ENCODE results near the gene SLC30A4. TPM values are rescaled to one million over a fixed set of nuclear protein-coding genes. Genes with fewer than 3 reads are reported as not detected.
A peak's percentile ranks its signal among the peaks of the same experiment; 100 is the strongest.

The SLC30A4 gene
- polyA plus RNA-seq, 1 of the 3 experiments (the other 2 are of a cell fraction) = 1.9 TPM

- H3K27ac ChIP-seq (ENCODE audit: low read depth in 2 of 2, low read length in 1 of 2) = peak overlapping the region; percentile 59 to 94; a peak in 3 of 4 replicates
- no peaks in the 10 kb centered on the region for H4K20me1 ChIP-seq (ENCODE audit: insufficient read depth)
- ChIA-PET POLR2A (interaction anchor here (0.8 kb wide), 1 partner anchor 55 kb away, joined by 3 read pairs; a partner anchor contains a TSS), CTCF (interaction anchor here (0.6 to 4.8 kb wide), 71 partner anchors 12 to 433 kb away, joined by 3 to 131 read pairs (median 7); partner anchors contain the start of genes BLOC1S6, DUOX1, DUOXA1 and SHF)
- peak overlapping the region; percentile 59 for H3K9ac ChIP-seq
- H3F3A ChIP-seq (replicated peaks; ENCODE audit: insufficient read depth) = peaks cover 29% of the 10 kb centered on the region
- H2AFZ ChIP-seq (ENCODE audit: low read depth) = peak overlapping the region; percentile 76
- no peaks in the 10 kb centered on the region for H3K27me3 ChIP-seq (ENCODE audit: insufficient read depth)
- H3K4me3 ChIP-seq (ENCODE audit: low read depth in 2 of 2, low read length in 1 of 2) = peak overlapping the region in 1 of 2 experiments; percentile 17; a peak in 1 of 4 replicates
- H3K9me3 ChIP-seq = no peaks in the 10 kb centered on the region
- peaks cover 10 to 21% of the 10 kb centered on the region in 2 experiments for H3K4me1 ChIP-seq (ENCODE audit: control insufficient read depth in 1 of 2, insufficient read depth in 2 of 2, low read depth in 1 of 2, low read length in 1 of 2)
- DNase-seq = peak; percentile 49
- H3K4me2 ChIP-seq = peak overlapping the region; percentile 73
- no peaks in the 10 kb centered on the region for H3K36me3 ChIP-seq (replicated peaks in 1 of 2; ENCODE audit: control insufficient read depth in 1 of 2, insufficient read depth in 2 of 2, low read length in 1 of 2)
- 41% methylated on average over 16 of the region's 22 CpGs for WGBS (ENCODE audit: low lambda C conversion rate)
- H3K79me2 ChIP-seq (ENCODE audit: insufficient read depth) = no peaks in the 10 kb centered on the region
- H3K9me2 ChIP-seq = no peaks in the 10 kb centered on the region
- TF ChIP-seq POLR2AphosphoS5 (IDR thresholded peaks at IDR 0.05; ENCODE audit: low read depth, low read length) = peak; percentile 69; the same call in 1 of the 2 replicates
- TF ChIP-seq EP300 (IDR thresholded peaks at IDR 0.05; ENCODE audit: borderline replicate concordance in 1 of 2, low read depth in 1 of 2, low read length in 1 of 2) = peak in 1 of 2 experiments; percentile 91; a peak in 2 of 4 replicates
- TF ChIP-seq FOXM1 (IDR thresholded peaks at IDR 0.05; ENCODE audit: low read depth) = peak; percentile 17; the same call in 1 of the 2 replicates
- TF ChIP-seq ELF1 (IDR thresholded peaks at IDR 0.05) = no peak
- TF ChIP-seq CTCF (IDR thresholded peaks at IDR 0.05) = no peak
- no peak for TF ChIP-seq RCOR1 (IDR thresholded peaks at IDR 0.05; ENCODE audit: low read length)
- TF ChIP-seq RFX5 (IDR thresholded peaks at IDR 0.05; ENCODE audit: low read length) = no peak
- peak; percentile 95 for TF ChIP-seq TCF12 (IDR thresholded peaks at IDR 0.05)
- TF ChIP-seq FOXJ3 (CRISPR knock-in tag; IDR thresholded peaks at IDR 0.05) = no peak
- TF ChIP-seq USF1 (IDR thresholded peaks at IDR 0.05; ENCODE audit: borderline replicate concordance, low read depth) = 0 out of 2 replicates have a peak, but pooled peaks have one; percentile 39
- TF ChIP-seq TAF1 (IDR thresholded peaks at IDR 0.05; ENCODE audit: borderline replicate concordance, low read depth, low read length) = peak; percentile 42; the same call in 1 of the 2 replicates
- TF ChIP-seq CHD2 (IDR thresholded peaks at IDR 0.05; ENCODE audit: low read length, partially characterized antibody) = no peak
- no peak for TF ChIP-seq IRF3 (IDR thresholded peaks at IDR 0.05; ENCODE audit: low read depth, low read length)
- peak; percentile 97 for TF ChIP-seq MAX (IDR thresholded peaks at IDR 0.05; ENCODE audit: low read depth)
- TF ChIP-seq GATA2 (CRISPR knock-in tag; IDR thresholded peaks at IDR 0.05) = no peak
- no peak for TF ChIP-seq SMC3 (IDR thresholded peaks at IDR 0.05; ENCODE audit: low read depth, low read length)
- TF ChIP-seq RAD21 (IDR thresholded peaks at IDR 0.05; ENCODE audit: low read length) = no peak
- peak; percentile 75; the same call in 1 of the 2 replicates for TF ChIP-seq SIN3A (IDR thresholded peaks at IDR 0.05; ENCODE audit: borderline replicate concordance, low read depth, low read length)
- peak; percentile 95 for TF ChIP-seq JUND (IDR thresholded peaks at IDR 0.05)
- TF ChIP-seq EZH2phosphoT487 (IDR thresholded peaks at IDR 0.05; ENCODE audit: borderline replicate concordance, low read depth) = no peak
- TF ChIP-seq NRF1 (IDR thresholded peaks at IDR 0.05; ENCODE audit: low read depth, low read length) = no peak
- TF ChIP-seq YY1 (IDR thresholded peaks at IDR 0.05; ENCODE audit: low read depth) = peak; percentile 77; the same call in 1 of the 2 replicates
- TF ChIP-seq GABPA (IDR thresholded peaks at IDR 0.05; ENCODE audit: low read depth) = no peak
- TF ChIP-seq MEF2A (IDR thresholded peaks at IDR 0.05; ENCODE audit: borderline replicate concordance, low read depth) = no peak
- TF ChIP-seq ZBTB33 (IDR thresholded peaks at IDR 0.05; ENCODE audit: borderline replicate concordance, low read depth) = peak; percentile 50; the same call in 1 of the 2 replicates
- peak; percentile 91 for TF ChIP-seq TEAD4 (IDR thresholded peaks at IDR 0.05; ENCODE audit: borderline replicate concordance, insufficient read depth)
Observed at GRCh38 chr15:45456212-45457106, 66.1 kb downstream of the SLC30A4 start.
